Neural cell (in vitro differentiated cells): ENCODE results near the gene DIP2C. TPM values are rescaled to one million over a fixed set of nuclear protein-coding genes. Genes with fewer than 3 reads are reported as not detected.

Source experiments
- H2AFZ ChIP-seq: fragments of 200-600, 300-800 bp; sonication (generic), shearing (Covaris generic); 2 replicates; pipeline ENCODE4 v1.6.0; 2014; ENCODE audit warnings: low read depth, mild to moderate bottlenecking, antibody characterized with exemption, low read length, moderate library complexity
- H3F3A ChIP-seq: fragments of 200-600 bp; shearing (Covaris generic); 2 replicates; pipeline ENCODE4 v1.6.1; 2016; ENCODE audit warnings: mild to moderate bottlenecking, moderate library complexity, mixed read lengths, antibody characterized with exemption, low read length; ENCODE audit not compliant: insufficient read depth, poor library complexity, severe bottlenecking
- H3K27ac ChIP-seq: fragments of 200-600, 300-800 bp; sonication (generic), shearing (Covaris generic); 2 replicates; pipeline ENCODE4 v1.5.1; 2014; ENCODE audit warnings: mild to moderate bottlenecking, low read length, moderate library complexity
- H3K27me3 ChIP-seq: fragments of 300-800, 200-600 bp; sonication (generic), shearing (Covaris generic); 2 replicates; pipeline ENCODE4 v1.6.0; 2014; ENCODE audit warnings: mild to moderate bottlenecking, low read depth, low read length, moderate library complexity; ENCODE audit not compliant: insufficient read depth
- H3K36me3 ChIP-seq: fragments of 300-800, 200-600 bp; sonication (generic), shearing (Covaris generic); 2 replicates; pipeline ENCODE4 v1.5.1; 2014; ENCODE audit warnings: mild to moderate bottlenecking, antibody characterized with exemption, low read length, moderate library complexity; ENCODE audit not compliant: insufficient read depth
- H3K4me2 ChIP-seq: fragments of 300-800, 200-600 bp; sonication (generic), shearing (Covaris generic); 2 replicates; pipeline ENCODE4 v1.6.0; 2014; ENCODE audit warnings: mild to moderate bottlenecking, low read length
- H3K4me3 ChIP-seq: fragments of 300-800, 200-600 bp; sonication (generic), shearing (Covaris generic); 2 replicates; pipeline ENCODE4 v1.5.1; 2014; ENCODE audit warnings: mild to moderate bottlenecking, low read length, moderate library complexity
- H3K79me2 ChIP-seq: fragments of 200-600 bp; shearing (Covaris generic); replicated peaks from 2 replicates; pipeline ENCODE4 v1.6.0; 2014; ENCODE audit warnings: mild to moderate bottlenecking, low read length, moderate library complexity; ENCODE audit not compliant: insufficient read depth
- H3K9ac ChIP-seq: fragments of 300-800, 200-600 bp; sonication (generic), shearing (Covaris generic); 2 replicates; pipeline ENCODE4 v1.6.1; 2016; ENCODE audit warnings: mild to moderate bottlenecking, low read length, mixed read lengths
- H3K9me2 ChIP-seq: fragments of 200-600 bp; shearing (Covaris generic); 2 replicates; pipeline ENCODE4 v1.6.1; 2016; ENCODE audit warnings: mild to moderate bottlenecking, low read length, mixed read lengths; ENCODE audit not compliant: insufficient read depth
- H3K9me3 ChIP-seq: fragments of 200-600, 300-800 bp; sonication (generic), shearing (Covaris generic); 2 replicates; pipeline ENCODE4 v1.6.1; 2016; ENCODE audit warnings: mild to moderate bottlenecking, mixed run types, low read length, moderate library complexity, mixed read lengths
- H4K20me1 ChIP-seq: fragments of 200-600 bp; shearing (Covaris generic); 2 replicates; pipeline ENCODE4 v1.6.1; 2016; ENCODE audit warnings: mild to moderate bottlenecking, mixed run types; ENCODE audit not compliant: insufficient read depth
- CTCF ChIP-seq: fragments of 450-650 bp; IDR thresholded peaks from 2 replicates; pipeline ENCODE4 v1.5.1; 2014; ENCODE audit warnings: antibody characterized with exemption, mild to moderate bottlenecking, moderate library complexity; ENCODE audit not compliant: poor library complexity, severe bottlenecking
- EP300 ChIP-seq: fragments of 450-650 bp; conservative IDR thresholded peaks from 2 replicates; pipeline ENCODE4 v1.6.1; 2014; ENCODE audit warnings: antibody characterized with exemption, mild to moderate bottlenecking, moderate library complexity; ENCODE audit not compliant: poor library complexity, severe bottlenecking
- EZH2 ChIP-seq: fragments of 200-600, 300-800 bp; shearing (Covaris generic), sonication (generic); IDR thresholded peaks from 2 replicates; pipeline ENCODE4 v1.6.1; 2014; ENCODE audit warnings: antibody characterized with exemption, low read length, borderline replicate concordance, mild to moderate bottlenecking; ENCODE audit not compliant: insufficient read depth, poor library complexity, severe bottlenecking
- MXI1 ChIP-seq: fragments of 450-650 bp; conservative IDR thresholded peaks from 2 replicates; pipeline ENCODE4 v1.6.1; 2014; ENCODE audit warnings: antibody characterized with exemption, mild to moderate bottlenecking; ENCODE audit not compliant: poor library complexity, severe bottlenecking
- POLR2AphosphoS5 ChIP-seq: IDR thresholded peaks from 2 replicates; pipeline ENCODE4 v1.6.1; 2012
- RAD21 ChIP-seq: fragments of 450-650 bp; conservative IDR thresholded peaks from 2 replicates; pipeline ENCODE4 v1.6.1; 2014; ENCODE audit warnings: antibody characterized with exemption, mild to moderate bottlenecking, moderate library complexity
- REST ChIP-seq: IDR thresholded peaks from 2 replicates; pipeline ENCODE4 v1.6.1; 2012; ENCODE audit warnings: borderline replicate concordance
- SMC3 ChIP-seq: fragments of 450-650 bp; conservative IDR thresholded peaks from 2 replicates; pipeline ENCODE4 v1.6.1; 2014; ENCODE audit warnings: antibody characterized with exemption, mild to moderate bottlenecking, moderate library complexity; ENCODE audit not compliant: poor library complexity
- TAF1 ChIP-seq: IDR thresholded peaks from 2 replicates; pipeline ENCODE4 v1.6.1; 2012; ENCODE audit warnings: low read depth
- polyA plus RNA-seq: library from polyadenylated mRNA; depleted of rRNA; stranded (reverse); fragments of >200 nt; gene quantifications from 2 replicates; pipeline ENCODE4 v1.2.3, GENCODE V29; 2014

Gene DIP2C
- polyA plus RNA-seq, 1 donor from 2014 or later = 24.1 TPM

GRCh38 chr10:707861-708260, 18.4 kb upstream of the DIP2C start:
- H2AFZ ChIP-seq = no peak overlapping the region
- H3K9me3 ChIP-seq = no peaks in the 10 kb centered on the region
- H3K27me3 ChIP-seq = no peaks in the 10 kb centered on the region
- H3K9me2 ChIP-seq = no peaks in the 10 kb centered on the region
- H3K27ac ChIP-seq = no peak overlapping the region
- no peak overlapping the region for H3K9ac ChIP-seq
- no peaks in the 10 kb centered on the region for H4K20me1 ChIP-seq
- no peaks in the 10 kb centered on the region for H3K36me3 ChIP-seq
- no peak for TF ChIP-seq SMC3
- no peak for TF ChIP-seq EZH2
- no peak for TF ChIP-seq POLR2AphosphoS5
- TF ChIP-seq REST = no peak
- no peak for TF ChIP-seq RAD21
- no peak for TF ChIP-seq MXI1
- no peak for TF ChIP-seq TAF1
- TF ChIP-seq EP300 = no peak
- TF ChIP-seq CTCF = no peak
- H3F3A ChIP-seq = no peaks in the 10 kb centered on the region
- H3K4me3 ChIP-seq = no peak overlapping the region
- no peaks in the 10 kb centered on the region for H3K79me2 ChIP-seq
- no peak overlapping the region for H3K4me2 ChIP-seq

- Histone ChIP-seq H4K20me1 (no peaks in the 10 kb centered on the region), H3K9ac (no peak overlapping the region), H3K4me2 (no peak overlapping the region)
Observed at GRCh38 chr10:707456-707855, 18.0 kb upstream of the DIP2C start.

More at GRCh38 chr10:707456-707855, 18.0 kb upstream of the DIP2C start:
- no peak for TF ChIP-seq TAF1
- TF ChIP-seq EP300 = no peak
- TF ChIP-seq REST = no peak
- no peak for TF ChIP-seq SMC3
- TF ChIP-seq EZH2 = no peak
- TF ChIP-seq RAD21 = no peak
- TF ChIP-seq CTCF = no peak
- no peak for TF ChIP-seq POLR2AphosphoS5
- TF ChIP-seq MXI1 = no peak
- Histone ChIP-seq H3K4me3 (no peak overlapping the region), H3K27me3 (no peaks in the 10 kb centered on the region), H3K79me2 (no peaks in the 10 kb centered on the region), H3K9me2 (no peaks in the 10 kb centered on the region), H3K9me3 (no peaks in the 10 kb centered on the region), H3K36me3 (no peaks in the 10 kb centered on the region), H3K27ac (no peak overlapping the region), H2AFZ (no peak overlapping the region), H3F3A (no peaks in the 10 kb centered on the region)
